ENCODE measurements around the gene SIPA1L3.

DNA sequence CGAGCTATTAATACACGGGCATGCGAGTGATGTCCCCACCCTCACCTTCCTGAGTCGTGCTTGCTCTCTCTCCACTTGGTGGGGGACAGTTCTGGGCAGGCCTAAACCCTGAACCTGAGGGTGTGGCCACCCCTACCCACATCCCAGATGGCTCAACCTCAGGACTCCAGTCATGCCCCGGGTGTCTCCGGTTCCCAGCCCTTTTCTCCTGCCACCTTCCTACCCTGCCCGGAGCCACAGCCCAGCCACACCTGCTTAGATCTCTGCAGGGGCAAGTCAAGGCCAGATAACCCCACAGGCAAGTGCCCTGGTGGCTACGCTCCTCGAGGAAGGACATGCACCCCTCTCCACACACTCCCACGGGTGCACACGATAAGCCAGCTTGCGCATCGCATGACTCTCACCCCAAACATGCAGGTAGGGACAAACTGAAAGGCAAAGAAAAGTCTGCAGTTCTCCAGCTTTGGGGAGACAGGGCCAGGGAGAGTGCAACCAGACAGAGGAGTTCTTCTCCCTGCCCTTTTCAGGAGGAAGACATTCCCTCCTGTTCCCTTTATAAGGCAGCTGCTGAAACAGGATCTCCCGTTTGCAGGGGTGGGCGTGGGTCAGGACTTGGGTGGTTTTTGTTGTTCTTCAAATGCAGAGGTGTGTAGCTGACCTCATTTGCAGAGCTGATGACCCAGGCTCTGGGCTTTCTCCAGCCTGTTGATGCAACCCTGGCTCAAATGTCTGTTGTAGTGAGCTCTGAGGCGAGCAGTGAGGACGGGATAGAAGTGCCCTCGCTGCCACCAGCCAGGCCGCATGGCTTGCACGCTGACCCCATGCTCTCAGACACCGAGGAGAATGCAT is 228.4 kb downstream of the SIPA1L3 start:
- no peak for TF ChIP-seq EZH2 (IDR thresholded peaks at IDR 0.05; ENCODE audit: borderline replicate concordance, low read length)
- TF ChIP-seq, protein P1, sequence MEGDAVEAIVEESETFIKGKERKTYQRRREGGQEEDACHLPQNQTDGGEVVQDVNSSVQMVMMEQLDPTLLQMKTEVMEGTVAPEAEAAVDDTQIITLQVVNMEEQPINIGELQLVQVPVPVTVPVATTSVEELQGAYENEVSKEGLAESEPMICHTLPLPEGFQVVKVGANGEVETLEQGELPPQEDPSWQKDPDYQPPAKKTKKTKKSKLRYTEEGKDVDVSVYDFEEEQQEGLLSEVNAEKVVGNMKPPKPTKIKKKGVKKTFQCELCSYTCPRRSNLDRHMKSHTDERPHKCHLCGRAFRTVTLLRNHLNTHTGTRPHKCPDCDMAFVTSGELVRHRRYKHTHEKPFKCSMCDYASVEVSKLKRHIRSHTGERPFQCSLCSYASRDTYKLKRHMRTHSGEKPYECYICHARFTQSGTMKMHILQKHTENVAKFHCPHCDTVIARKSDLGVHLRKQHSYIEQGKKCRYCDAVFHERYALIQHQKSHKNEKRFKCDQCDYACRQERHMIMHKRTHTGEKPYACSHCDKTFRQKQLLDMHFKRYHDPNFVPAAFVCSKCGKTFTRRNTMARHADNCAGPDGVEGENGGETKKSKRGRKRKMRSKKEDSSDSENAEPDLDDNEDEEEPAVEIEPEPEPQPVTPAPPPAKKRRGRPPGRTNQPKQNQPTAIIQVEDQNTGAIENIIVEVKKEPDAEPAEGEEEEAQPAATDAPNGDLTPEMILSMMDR (conservative IDR thresholded peaks at IDR 0.05 in 1 of 2, IDR thresholded peaks at IDR 0.05 in 1 of 2; ENCODE audit: extremely low read depth in 1 of 2, insufficient read depth in 1 of 2, low read depth in 1 of 2, low read length in 2 of 2): no peak

Data from mammary epithelial cell (primary cell).